Endothelial cell (in vitro differentiated cells): ENCODE results near the gene SMAP2. TPM values are rescaled to one million over a fixed set of nuclear protein-coding genes. Genes with fewer than 3 reads are reported as not detected.
A peak's percentile ranks its signal among the peaks of the same experiment; 100 is the strongest.

Source experiments
- DNase-seq: peaks from one replicate; pipeline ENCODE4 v3.0.0; 2021; ENCODE audit warnings: low spot score
- H3K27ac Mint-ChIP-seq: one replicate; pipeline ENCODE4 v1.8.0; 2021; ENCODE audit warnings: mixed read lengths, inconsistent platforms; ENCODE audit not compliant: unreplicated experiment
- H3K27me3 Mint-ChIP-seq: one replicate; pipeline ENCODE4 v1.8.0; 2021; ENCODE audit warnings: mild to moderate bottlenecking, moderate library complexity, mixed read lengths, inconsistent platforms; ENCODE audit not compliant: unreplicated experiment
- H3K36me3 Mint-ChIP-seq: one replicate; pipeline ENCODE4 v1.8.0; 2021; ENCODE audit warnings: mild to moderate bottlenecking, low read depth, mixed read lengths, inconsistent platforms; ENCODE audit not compliant: unreplicated experiment
- H3K4me1 Mint-ChIP-seq: one replicate; pipeline ENCODE4 v1.8.0; 2021; ENCODE audit warnings: mild to moderate bottlenecking, mixed read lengths, inconsistent platforms; ENCODE audit not compliant: unreplicated experiment
- H3K4me3 Mint-ChIP-seq: one replicate; pipeline ENCODE4 v1.8.0; 2021; ENCODE audit warnings: mild to moderate bottlenecking, mixed read lengths, inconsistent platforms; ENCODE audit not compliant: unreplicated experiment
- H3K9me3 Mint-ChIP-seq: one replicate; pipeline ENCODE4 v1.8.0; 2021; ENCODE audit warnings: mixed read lengths, inconsistent platforms; ENCODE audit not compliant: unreplicated experiment
- total RNA-seq: library from RNA; stranded (reverse); fragmentation: NEBNext Ultra II Directional; extraction: Animal tissue kit (Norgen Biotek cat#: 25700); gene quantifications from one replicate; pipeline ENCODE4 v1.2.1, GENCODE V29; 2021; ENCODE audit not compliant: unreplicated experiment
- TF ChIP-seq, protein P1 (sequence below): fragments of 200-600 bp; sonication (generic); IDR thresholded peaks from one replicate; pipeline ENCODE4 v1.5.0; 2021; ENCODE audit warnings: antibody characterized with exemption; ENCODE audit not compliant: unreplicated experiment

Gene SMAP2
- total RNA-seq, 1 donor from 2014 or later = 12.1 TPM

DNA sequence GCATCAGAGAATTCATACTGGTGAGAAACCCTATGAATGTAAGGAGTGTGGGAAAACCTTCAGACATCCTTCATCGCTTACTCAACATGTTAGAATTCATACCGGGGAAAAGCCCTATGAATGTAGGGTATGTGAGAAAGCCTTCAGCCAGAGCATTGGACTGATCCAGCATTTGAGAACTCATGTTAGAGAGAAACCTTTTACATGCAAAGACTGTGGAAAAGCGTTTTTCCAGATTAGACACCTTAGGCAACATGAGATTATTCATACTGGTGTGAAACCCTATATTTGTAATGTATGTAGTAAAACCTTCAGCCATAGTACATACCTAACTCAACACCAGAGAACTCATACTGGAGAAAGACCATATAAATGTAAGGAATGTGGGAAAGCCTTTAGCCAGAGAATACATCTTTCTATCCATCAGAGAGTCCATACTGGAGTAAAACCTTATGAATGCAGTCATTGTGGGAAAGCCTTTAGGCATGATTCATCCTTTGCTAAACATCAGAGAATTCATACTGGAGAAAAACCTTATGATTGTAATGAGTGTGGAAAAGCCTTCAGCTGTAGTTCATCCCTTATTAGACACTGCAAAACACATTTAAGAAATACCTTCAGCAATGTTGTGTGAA lies 89.5 kb downstream of the SMAP2 start:
- peak overlapping the region; percentile 72 for H3K4me3 Mint-ChIP-seq
- TF ChIP-seq, protein P1, sequence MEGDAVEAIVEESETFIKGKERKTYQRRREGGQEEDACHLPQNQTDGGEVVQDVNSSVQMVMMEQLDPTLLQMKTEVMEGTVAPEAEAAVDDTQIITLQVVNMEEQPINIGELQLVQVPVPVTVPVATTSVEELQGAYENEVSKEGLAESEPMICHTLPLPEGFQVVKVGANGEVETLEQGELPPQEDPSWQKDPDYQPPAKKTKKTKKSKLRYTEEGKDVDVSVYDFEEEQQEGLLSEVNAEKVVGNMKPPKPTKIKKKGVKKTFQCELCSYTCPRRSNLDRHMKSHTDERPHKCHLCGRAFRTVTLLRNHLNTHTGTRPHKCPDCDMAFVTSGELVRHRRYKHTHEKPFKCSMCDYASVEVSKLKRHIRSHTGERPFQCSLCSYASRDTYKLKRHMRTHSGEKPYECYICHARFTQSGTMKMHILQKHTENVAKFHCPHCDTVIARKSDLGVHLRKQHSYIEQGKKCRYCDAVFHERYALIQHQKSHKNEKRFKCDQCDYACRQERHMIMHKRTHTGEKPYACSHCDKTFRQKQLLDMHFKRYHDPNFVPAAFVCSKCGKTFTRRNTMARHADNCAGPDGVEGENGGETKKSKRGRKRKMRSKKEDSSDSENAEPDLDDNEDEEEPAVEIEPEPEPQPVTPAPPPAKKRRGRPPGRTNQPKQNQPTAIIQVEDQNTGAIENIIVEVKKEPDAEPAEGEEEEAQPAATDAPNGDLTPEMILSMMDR = no peak

DNA sequence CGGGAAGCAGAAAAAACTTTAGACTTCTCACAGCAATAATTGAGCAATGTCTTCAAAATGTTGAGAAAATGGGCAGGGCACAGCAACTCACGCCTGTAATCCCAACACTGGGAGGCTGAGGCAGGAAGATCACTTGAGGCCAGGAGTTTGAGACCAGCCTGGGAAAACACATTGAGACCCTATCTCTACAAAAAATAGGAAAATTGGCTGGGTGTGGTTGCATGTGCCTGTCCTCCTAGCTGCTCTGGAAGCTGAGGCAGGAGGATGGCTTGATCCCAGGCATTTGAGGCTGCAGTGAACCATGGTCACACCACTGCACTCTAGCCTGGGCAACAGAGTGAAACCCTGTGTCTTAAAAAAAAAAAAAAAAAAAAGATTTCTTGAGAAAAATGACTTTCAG lies 95.8 kb downstream of the SMAP2 start:
- DNase-seq = no peak
- Mint-ChIP-seq H3K36me3 (peaks cover 58% of the 10 kb centered on the region), H3K9me3 (peaks cover 34% of the 10 kb centered on the region), H3K27me3 (peaks cover 6% of the 10 kb centered on the region), H3K27ac (no peak overlapping the region), H3K4me1 (no peaks in the 10 kb centered on the region), H3K4me3 (no peak overlapping the region)
- TF ChIP-seq, protein P1 = no peak

More for the DNA sequence above, 89.5 kb downstream of the SMAP2 start:
- H3K27me3 Mint-ChIP-seq = peaks cover 3% of the 10 kb centered on the region
- no peak overlapping the region for H3K27ac Mint-ChIP-seq
- peaks cover 80% of the 10 kb centered on the region for H3K36me3 Mint-ChIP-seq
- no peaks in the 10 kb centered on the region for H3K4me1 Mint-ChIP-seq
- H3K9me3 Mint-ChIP-seq = peaks cover 51% of the 10 kb centered on the region
- DNase-seq = no peak

Other genes with a start within 250 kb of the SMAP2 start
- 18.0 TPM for gene RLF, start 212.3 kb upstream of the SMAP2 start, total RNA-seq
- 0.54 TPM for gene TMCO2, start 125.8 kb upstream of the SMAP2 start, total RNA-seq
- gene ZMPSTE24, start 115.5 kb upstream of the SMAP2 start, total RNA-seq = 32.9 TPM
- 5.4 TPM for gene COL9A2, start 56.4 kb upstream of the SMAP2 start, total RNA-seq
- gene ZFP69B, start 76.7 kb downstream of the SMAP2 start, total RNA-seq = 4.0 TPM
- gene ZFP69, start 103.6 kb downstream of the SMAP2 start, total RNA-seq = 3.3 TPM
- gene EXO5, start 135.0 kb downstream of the SMAP2 start, total RNA-seq = 14.8 TPM
- gene ZNF684, start 157.9 kb downstream of the SMAP2 start, total RNA-seq = 4.3 TPM